WTC11 (cell line): ENCODE results near the gene FMN2.

Experiments
- CTCF ChIP-seq: fragments of 200-600 bp; IDR thresholded peaks from 2 replicates; pipeline ENCODE4 v1.8.0; 2022; ENCODE audit warnings: antibody characterized with exemption
- E2F4 ChIP-seq: sonication (generic); formaldehyde crosslinking; IDR thresholded peaks from 2 replicates; pipeline ENCODE4 v1.8.1; 2022; ENCODE audit warnings: low read depth, mild to moderate bottlenecking, moderate library complexity, missing genetic modification reagents, borderline replicate concordance
- FOXK1 ChIP-seq: sonication (generic); formaldehyde crosslinking; IDR thresholded peaks from 2 replicates; pipeline ENCODE4 v1.8.0; 2022; ENCODE audit warnings: mild to moderate bottlenecking, moderate library complexity, missing genetic modification reagents
- MAX ChIP-seq: sonication (generic); formaldehyde crosslinking; IDR thresholded peaks from 2 replicates; pipeline ENCODE4 v1.8.0; 2022; ENCODE audit warnings: mild to moderate bottlenecking, missing genetic modification reagents
- TP53 ChIP-seq: sonication (generic); formaldehyde crosslinking; IDR thresholded peaks from 2 replicates; pipeline ENCODE4 v1.8.1; 2023; ENCODE audit warnings: mild to moderate bottlenecking, missing genetic modification reagents

- TF ChIP-seq E2F4 (no peak), CTCF (no peak), MAX (CRISPR knock-in tag) (no peak), TP53 (CRISPR knock-in tag) (no peak), FOXK1 (CRISPR knock-in tag) (no peak)
These were observed 329.1 kb downstream of the FMN2 start for GRCh38 chr1:240420766-240421165.
